Endothelial cell of umbilical vein (primary cell): ENCODE measurements around the gene DNAJC4. TPM values are rescaled to one million over a fixed set of nuclear protein-coding genes. Genes with fewer than 3 reads are reported as not detected.

Source experiments
- BruUV-seq: library from RNA; stranded (reverse); fragments of 400-500 nt; replicated peaks from 2 replicates; lab custom pipeline; 2021; lab: Mats Ljungman, UMichigan
- CTCF ChIA-PET: fragments of 300-600, 350-600 bp; sonication (Branson Sonifier 250); formaldehyde crosslinking; loops from one replicate; lab custom pipeline; 2021; ENCODE audit warnings: antibody characterized with exemption, inconsistent platforms; lab: Charles Lee
- POLR2A ChIA-PET: fragments of 300-600, 350-600 bp; sonication (Branson Sonifier 250); formaldehyde crosslinking; loops from one replicate; lab custom pipeline; 2021; ENCODE audit warnings: antibody characterized with exemption, inconsistent platforms; lab: Charles Lee
- DNase-seq: peaks from one replicate; pipeline ENCODE4 v3.0.0-alpha.2; 2011; ENCODE audit warnings: low read depth, low spot score
- FAIRE-seq: peaks from 2 replicates; lab custom pipeline; 2011; peaks lifted over from hg19 to GRCh38; lab: Jason Lieb, UNC
- H2AFZ ChIP-seq: 2 replicates; pipeline ENCODE4 v1.6.0; 2012; ENCODE audit warnings: low read depth, low read length, control low read depth, inconsistent platforms
- H3K27ac ChIP-seq: 2 replicates; pipeline ENCODE4 v1.5.1; 2011; ENCODE audit warnings: low read depth, mild to moderate bottlenecking, control low read depth, low read length, moderate library complexity; ENCODE audit not compliant: insufficient read depth
- H3K27me3 ChIP-seq, 2 experiments: 2 replicates each; pipeline versions ENCODE4 v1.6.0 to v1.6.1; 2011; ENCODE audit warnings: low read length in 2 of 2, mixed read lengths in 1 of 2; ENCODE audit not compliant: control insufficient read depth in 2 of 2, insufficient read depth in 2 of 2
- H3K36me3 ChIP-seq, 2 experiments: 2 replicates in 1 of 2; 3 replicates in 1 of 2; pipeline ENCODE4 v1.5.1; 2011; ENCODE audit warnings: low read length in 2 of 2, mild to moderate bottlenecking in 1 of 2, moderate library complexity in 1 of 2; ENCODE audit not compliant: control insufficient read depth in 2 of 2, insufficient read depth in 2 of 2; ENCODE audit errors: extremely low read depth in 1 of 2
- H3K4me1 ChIP-seq: 3 replicates; pipeline ENCODE4 v1.5.1; 2011; ENCODE audit warnings: mild to moderate bottlenecking, low read length; ENCODE audit not compliant: control insufficient read depth, insufficient read depth; ENCODE audit errors: extremely low read depth
- H3K4me2 ChIP-seq: 2 replicates; pipeline ENCODE4 v1.6.1; 2011; ENCODE audit warnings: low read length, control low read depth, mixed read lengths; ENCODE audit not compliant: insufficient read depth
- H3K4me3 ChIP-seq, 3 experiments: fragments of 200-600 bp in 1 of 3; sonication (generic), shearing (Covaris generic) in 1 of 3; replicated peaks in 1 of 3; 2 replicates each; pipeline ENCODE4 v1.5.1; 2011 to 2016; ENCODE audit warnings: control low read depth in 3 of 3, low read length in 3 of 3, mild to moderate bottlenecking in 2 of 3, inconsistent platforms in 1 of 3, low read depth in 1 of 3, moderate library complexity in 1 of 3; ENCODE audit not compliant: insufficient read depth in 1 of 3
- H3K79me2 ChIP-seq: 2 replicates; pipeline ENCODE4 v1.6.0; 2012; ENCODE audit warnings: low read length, inconsistent platforms; ENCODE audit not compliant: control insufficient read depth, insufficient read depth
- H3K9ac ChIP-seq: replicated peaks from 2 replicates; pipeline ENCODE3; 2011; ENCODE audit warnings: low read length, control low read depth; ENCODE audit not compliant: insufficient read depth; ENCODE audit errors: extremely low read depth
- H3K9me1 ChIP-seq: replicated peaks from 3 replicates; pipeline ENCODE4 v1.6.0; 2011; ENCODE audit warnings: mild to moderate bottlenecking, low read length; ENCODE audit not compliant: control insufficient read depth, insufficient read depth; ENCODE audit errors: extremely low read depth
- H3K9me3 ChIP-seq: replicated peaks from 2 replicates; pipeline ENCODE4 v1.5.1; 2012; ENCODE audit warnings: low read length, inconsistent platforms; ENCODE audit not compliant: control insufficient read depth, insufficient read depth
- H4K20me1 ChIP-seq: replicated peaks from 2 replicates; pipeline ENCODE3; 2011; ENCODE audit warnings: mild to moderate bottlenecking, low read length; ENCODE audit not compliant: control insufficient read depth, insufficient read depth; ENCODE audit errors: extremely low read depth
- CTCF ChIP-seq, 2 donors: IDR thresholded peaks; 1 replicate in 1 of 2; 2 replicates in 1 of 2; pipeline ENCODE4 v1.5.1; 2011; ENCODE audit warnings: low read length in 2 of 2, mild to moderate bottlenecking in 2 of 2, moderate library complexity in 2 of 2, control low read depth in 1 of 2, inconsistent platforms in 1 of 2, low read depth in 1 of 2; ENCODE audit not compliant: insufficient read depth in 1 of 2; ENCODE audit errors: extremely low read depth in 1 of 2
- EZH2 ChIP-seq: IDR thresholded peaks from 2 replicates; pipeline ENCODE4 v1.6.1; 2012; ENCODE audit warnings: borderline replicate concordance, low read depth, mild to moderate bottlenecking, moderate library complexity, low read length, inconsistent platforms; ENCODE audit not compliant: severe bottlenecking
- FOS ChIP-seq: IDR thresholded peaks from 2 replicates; pipeline ENCODE4 v1.6.1; 2011; ENCODE audit warnings: mild to moderate bottlenecking, low read length, moderate library complexity, borderline replicate concordance; ENCODE audit not compliant: insufficient read depth
- GATA2 ChIP-seq: IDR thresholded peaks from 2 replicates; pipeline ENCODE4 v1.7.0; 2011; ENCODE audit warnings: low read depth, mild to moderate bottlenecking, moderate library complexity, mixed read lengths, low read length; ENCODE audit not compliant: insufficient read length, insufficient read depth
- JUN ChIP-seq: IDR thresholded peaks from 2 replicates; pipeline ENCODE4 v1.6.1; 2011; ENCODE audit warnings: borderline replicate concordance, low read depth; ENCODE audit not compliant: insufficient read length, insufficient read depth
- MYC ChIP-seq: IDR thresholded peaks from one replicate; pipeline ENCODE4 v1.6.1; 2011; ENCODE audit warnings: mild to moderate bottlenecking, low read depth, low read length
- POLR2A ChIP-seq: IDR thresholded peaks from 2 replicates; pipeline ENCODE4 v1.6.1; 2012; ENCODE audit warnings: low read depth, mild to moderate bottlenecking, control low read depth, low read length
- POLR2AphosphoS5 ChIP-seq: IDR thresholded peaks from 2 replicates; pipeline ENCODE4 v1.6.1; 2012; ENCODE audit warnings: low read depth, mild to moderate bottlenecking, control low read depth, low read length, moderate library complexity; ENCODE audit not compliant: insufficient read depth
- dilution Hi-C: fragments of 300-500 bp; cut with MboI; formaldehyde crosslinking; loops from one replicate; pipeline ENCODE4 v1.15.0; 2019; ENCODE audit warnings: low sequenced_read_pairs; ENCODE audit not compliant: extremely low pct_ligation_motif_present
- intact Hi-C: fragments of 100-400 bp; cut with micrococcal nuclease; formaldehyde crosslinking; loops from one replicate; pipeline ENCODE4 v1.10.0; 2022
- polyA plus RNA-seq, 4 experiments: library from polyadenylated mRNA; depleted of rRNA in 3 of 4; stranded (reverse) in 3 of 4; unstranded in 1 of 4; fragments of >200 nt; gene quantifications; 2 replicates each; pipeline versions ENCODE4 v1.2.1 to v1.2.3, GENCODE V29; 2011 to 2012; ENCODE audit warnings: missing spikeins in 1 of 4
- total RNA-seq: library from RNA; stranded (reverse); gene quantifications from 2 replicates; pipeline ENCODE4 v1.2.3, GENCODE V29; 2021
- TF ChIP-seq, protein P1 (sequence below): IDR thresholded peaks from 2 replicates; pipeline ENCODE4 v1.6.1; 2011; ENCODE audit not compliant: insufficient read depth, insufficient read length

Gene DNAJC4
- total and polyA plus RNA-seq, 2 donors (not counting 3 experiments of a cell fraction or from before 2014, with no cell fraction given): 23.5 to 41.2 TPM

GRCh38 chr11:64185693-64186491 lies 44.5 kb upstream of the DNAJC4 start, which contains the start of gene STIP1:
STIP1 (plus strand) TSS chr11:64186171; CDS start chr11:64186262, 91 bp downstream.
- Histone ChIP-seq H3K27ac (peak within 1 kb of the TSS; percentile 64), H3K27me3 (no peaks in the 10 kb centered on the region), H4K20me1 (no peaks in the 10 kb centered on the region), H3K4me2 (peak within 1 kb of the TSS; percentile 79), H3K9me3 (no peaks in the 10 kb centered on the region), H3K9ac (peak within 1 kb of the TSS; percentile 81), H3K4me3 (peak within 1 kb of the TSS; percentile 17 to 65 (median 56)), H2AFZ (peak within 1 kb of the TSS; percentile 29), H3K9me1 (no peaks in the 10 kb centered on the region), H3K4me1 (peaks cover 14% of the 10 kb centered on the region), H3K36me3 (peaks cover 0 to 2% of the 10 kb centered on the region in 2 experiments), H3K79me2 (peaks cover 24% of the 10 kb centered on the region)
- intact Hi-C loops: loop anchor here (1.0 to 5.0 kb wide), 5 partner anchors 20 to 119 kb away; partner anchors contain the start of genes DNAJC4, ESRRA, GPR137 and MACROD1
- no TSS peak for BruUV-seq
- dilution Hi-C loops: no loop called here
- TF ChIP-seq MYC (peak; percentile 7), FOS (no peak), CTCF (IDR thresholded peaks at IDR 0.05; ENCODE audit: extremely low read depth in 1 of 2, insufficient read depth in 1 of 2, low read depth in 1 of 2, low read length in 2 of 2) (peak; percentile 30 to 67), EZH2 (no peak), POLR2AphosphoS5 (peak; percentile 84), POLR2A (no peak), GATA2 (no peak), JUN (no peak)
- TF ChIP-seq, protein P1, sequence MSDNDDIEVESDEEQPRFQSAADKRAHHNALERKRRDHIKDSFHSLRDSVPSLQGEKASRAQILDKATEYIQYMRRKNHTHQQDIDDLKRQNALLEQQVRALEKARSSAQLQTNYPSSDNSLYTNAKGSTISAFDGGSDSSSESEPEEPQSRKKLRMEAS: peak; percentile 42
- ChIA-PET POLR2A (interaction anchor here (0.6 to 1.7 kb wide), 11 partner anchors 16 to 185 kb away, joined by 3 to 6 read pairs (median 4); partner anchors contain the start of genes FERMT3, MACROD1, PRDX5 and TRMT112), CTCF (interaction anchor here (0.6 to 3.3 kb wide), 17 partner anchors 10 to 186 kb away, joined by 3 to 27 read pairs (median 4); partner anchors contain the start of genes BAD, CATSPERZ, FKBP2 and MACROD1)
- FAIRE-seq (peak; percentile 100), DNase-seq (peak; percentile 100)
